ENCODE data around the gene TMEM239.
A peak's percentile ranks its signal among the peaks of the same experiment; 100 is the strongest.

Gene TMEM239

DNA sequence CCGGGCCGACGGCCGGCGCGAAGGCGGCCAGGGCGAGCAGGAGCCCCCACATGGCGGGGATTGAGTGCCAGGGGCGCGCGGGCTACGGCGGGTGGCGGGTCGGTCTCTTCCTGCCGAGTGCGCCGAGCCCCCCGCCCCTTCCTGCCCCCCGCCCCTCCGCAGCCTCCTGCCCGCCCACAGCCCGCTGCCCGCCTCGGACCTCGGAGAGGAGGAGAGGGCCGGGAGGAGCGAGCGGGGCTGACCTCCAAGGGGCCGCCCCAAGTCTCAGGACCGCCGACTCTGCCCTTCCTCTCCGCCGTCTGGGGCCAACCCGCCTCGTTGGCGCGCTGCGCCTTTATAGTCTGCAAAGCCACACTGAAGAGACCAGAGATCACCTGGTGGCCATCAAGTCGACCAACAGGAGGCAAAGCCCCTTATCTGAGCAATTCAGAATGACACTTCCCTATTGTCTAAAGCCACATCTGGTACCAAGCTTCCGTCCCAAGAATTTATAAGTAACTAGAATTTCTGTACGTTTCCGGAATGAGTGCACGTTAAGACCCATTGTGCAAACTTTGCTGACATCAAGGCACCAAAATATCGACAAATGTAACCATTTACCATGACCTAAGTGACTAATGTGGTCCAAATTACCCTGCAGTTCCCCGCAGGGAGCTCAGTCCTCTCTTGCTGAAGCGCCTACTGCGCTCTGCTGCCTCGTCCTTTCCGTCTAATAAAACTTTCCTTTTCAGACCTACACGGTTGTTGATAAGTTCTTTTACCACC lies 15.5 kb upstream of the TMEM239 start, which contains the start of gene CPXM1:
Gene CPXM1 (minus strand): TSS at position 107 of the 765 bp plus-strand sequence. CDS start 55 bp downstream, at position 52.
- Histone ChIP-seq H4K91ac (ENCODE audit: low read length) (peak within 1 kb of the TSS; percentile 96), H2AK5ac (ENCODE audit: low read length, severe bottlenecking) (no peak within 1 kb of the TSS), H3K4me3 (ENCODE audit: insufficient read depth in 1 of 2, low read depth in 1 of 2, low read length in 2 of 2) (peak within 1 kb of the TSS; percentile 63 to 89), H3K4me2 (ENCODE audit: low read length, poor library complexity, severe bottlenecking) (peak within 1 kb of the TSS; percentile 91), H3K27me3 (ENCODE audit: control insufficient read depth in 1 of 2, insufficient read depth in 1 of 2, low read length in 2 of 2) (peaks cover 20 to 46% of the 10 kb centered on the region in 2 experiments), H2BK15ac (ENCODE audit: low read depth, poor library complexity, severe bottlenecking) (peak within 1 kb of the TSS; percentile 12), H3K4me1 (ENCODE audit: control insufficient read depth, insufficient read depth, low read depth, low read length) (peaks cover 27% of the 10 kb centered on the region), H2AFZ (ENCODE audit: low read depth, low read length) (peak within 1 kb of the TSS; percentile 55), H3K79me1 (replicated peaks; ENCODE audit: low read length, poor library complexity, severe bottlenecking) (no peaks in the 10 kb centered on the region), H3K23ac (ENCODE audit: low read length in 2 of 2) (peak within 1 kb of the TSS in 1 of 2 experiments; percentile 36), H2BK5ac (ENCODE audit: low read depth, low read length, poor library complexity, severe bottlenecking) (no peak within 1 kb of the TSS), H3K4ac (ENCODE audit: low read depth in 1 of 2, low read length in 2 of 2) (peak within 1 kb of the TSS in 1 of 2 experiments; percentile 50), H3K36me3 (ENCODE audit: control insufficient read depth in 1 of 2, insufficient read depth in 2 of 2, low read depth in 1 of 2, low read length in 2 of 2) (peaks cover 29 to 31% of the 10 kb centered on the region in 2 experiments), H3K9ac (ENCODE audit: low read length) (peak within 1 kb of the TSS; percentile 85), H3K18ac (ENCODE audit: low read depth in 1 of 2, low read length in 2 of 2) (peak within 1 kb of the TSS; percentile 73 to 89), H3K14ac (ENCODE audit: low read length in 2 of 2) (peak within 1 kb of the TSS in 1 of 2 experiments; percentile 78), H3K9me3 (ENCODE audit: control insufficient read depth, low read length) (no peaks in the 10 kb centered on the region), H4K8ac (ENCODE audit: low read length) (peak within 1 kb of the TSS; percentile 73), H3K27ac (ENCODE audit: low read length, poor library complexity, severe bottlenecking) (no peak within 1 kb of the TSS), H2BK12ac (ENCODE audit: low read length in 2 of 2) (peak within 1 kb of the TSS in 1 of 2 experiments; percentile 1), H2BK120ac (ENCODE audit: low read depth, low read length) (no peak within 1 kb of the TSS)
- DNase-seq, result peak; percentile 22
- WGBS, result 2% methylated on average over 34 of the region's 52 CpGs

DNA sequence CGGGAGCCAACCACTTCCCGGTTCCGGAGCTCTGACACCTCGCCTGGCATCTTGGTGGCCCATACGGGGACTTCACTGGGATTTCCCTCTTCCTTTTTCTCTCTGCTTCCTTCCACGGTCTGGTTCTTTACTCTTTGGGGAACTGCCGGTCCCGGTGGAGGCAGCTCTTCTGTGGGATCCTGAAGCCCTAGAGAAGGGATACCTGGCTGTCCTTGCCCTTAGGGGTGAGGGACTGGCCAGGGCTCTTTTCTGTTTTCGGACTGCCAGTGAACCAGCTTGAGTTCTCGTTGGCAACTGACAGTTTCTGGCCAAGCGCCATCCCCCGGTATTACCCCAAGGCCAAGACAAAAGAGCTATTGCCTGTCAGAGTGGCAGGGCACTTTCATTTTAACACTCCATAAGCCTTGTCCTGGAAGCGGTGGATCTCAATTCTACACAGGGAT lies 14.9 kb upstream of the TMEM239 start:
- no peak for DNase-seq

DNA sequence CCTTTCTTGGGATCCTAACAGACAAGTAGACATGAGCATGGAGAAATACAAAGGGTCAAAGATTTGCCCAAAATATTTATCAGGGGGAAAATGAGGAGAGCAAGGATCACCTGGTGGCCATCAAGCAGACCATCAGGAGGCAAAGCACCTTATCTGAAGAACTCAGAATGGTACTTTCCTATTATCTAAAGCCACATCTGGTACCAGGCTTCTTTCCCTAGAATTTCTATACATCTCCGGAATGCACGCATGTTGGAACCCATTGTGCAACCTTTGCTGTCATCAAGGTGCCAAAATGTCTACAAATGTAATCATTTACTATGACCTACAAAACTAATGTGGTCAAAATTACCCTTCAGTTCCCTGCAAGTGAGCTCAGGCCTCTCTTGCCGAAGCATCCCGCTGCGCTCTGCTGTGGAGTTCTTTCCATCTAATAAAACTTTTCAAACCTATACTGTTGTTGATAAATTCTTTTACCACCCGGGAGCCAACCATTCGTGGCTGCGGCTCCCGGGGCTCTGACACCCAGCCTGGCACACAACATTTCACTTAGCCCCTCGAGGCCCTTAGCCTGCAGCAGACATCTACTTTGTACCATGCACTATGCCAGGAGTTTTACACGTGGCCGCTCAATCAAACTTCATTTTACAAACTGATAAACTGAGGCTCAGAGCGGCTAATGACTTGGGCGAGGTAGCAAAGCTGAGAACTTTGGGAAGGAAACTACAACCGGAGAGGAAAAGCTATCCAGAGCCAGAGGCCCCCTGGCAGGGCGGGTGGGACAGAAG lies 11.9 kb upstream of the TMEM239 start:
- H3K79me1 ChIP-seq (replicated peaks; ENCODE audit: low read length, poor library complexity, severe bottlenecking), result no peaks in the 10 kb centered on the region
- H3K4ac ChIP-seq (ENCODE audit: low read depth in 1 of 2, low read length in 2 of 2), result no peak overlapping the region
- no peak overlapping the region for H2BK5ac ChIP-seq (ENCODE audit: low read depth, low read length, poor library complexity, severe bottlenecking)
- H3K4me1 ChIP-seq (ENCODE audit: control insufficient read depth, insufficient read depth, low read depth, low read length), result peaks cover 25% of the 10 kb centered on the region
- H3K36me3 ChIP-seq (ENCODE audit: control insufficient read depth in 1 of 2, insufficient read depth in 2 of 2, low read depth in 1 of 2, low read length in 2 of 2), result peaks cover 0 to 5% of the 10 kb centered on the region in 2 experiments
- H3K23ac ChIP-seq (ENCODE audit: low read length in 2 of 2), result no peak overlapping the region
- H3K27me3 ChIP-seq (ENCODE audit: control insufficient read depth in 1 of 2, insufficient read depth in 1 of 2, low read length in 2 of 2), result peaks cover 40 to 70% of the 10 kb centered on the region in 2 experiments
- no peak overlapping the region for H3K14ac ChIP-seq (ENCODE audit: low read length in 2 of 2)
- H2BK120ac ChIP-seq (ENCODE audit: low read depth, low read length), result no peak overlapping the region
- no peak overlapping the region for H3K27ac ChIP-seq (ENCODE audit: low read length, poor library complexity, severe bottlenecking)
- no peak overlapping the region for H2AFZ ChIP-seq (ENCODE audit: low read depth, low read length)
- no peak overlapping the region for H3K9ac ChIP-seq (ENCODE audit: low read length)
- H2BK12ac ChIP-seq (ENCODE audit: low read length in 2 of 2), result no peak overlapping the region
- no peak overlapping the region for H3K4me3 ChIP-seq (ENCODE audit: insufficient read depth in 1 of 2, low read depth in 1 of 2, low read length in 2 of 2)
- no peaks in the 10 kb centered on the region for H3K9me3 ChIP-seq (ENCODE audit: control insufficient read depth, low read length)
- no peak overlapping the region for H4K8ac ChIP-seq (ENCODE audit: low read length)
- H2BK15ac ChIP-seq (ENCODE audit: low read depth, poor library complexity, severe bottlenecking), result peak overlapping the region; percentile 4
- H3K18ac ChIP-seq (ENCODE audit: low read depth in 1 of 2, low read length in 2 of 2), result no peak overlapping the region
- no peak overlapping the region for H4K91ac ChIP-seq (ENCODE audit: low read length)
- no peak overlapping the region for H2AK5ac ChIP-seq (ENCODE audit: low read length, severe bottlenecking)
- no peak overlapping the region for H3K4me2 ChIP-seq (ENCODE audit: low read length, poor library complexity, severe bottlenecking)
- no peak for DNase-seq
- WGBS, result 50% methylated on average over 13 of the region's 16 CpGs

More for the DNA sequence above, 14.9 kb upstream of the TMEM239 start:
- Histone ChIP-seq H2BK5ac (ENCODE audit: low read depth, low read length, poor library complexity, severe bottlenecking) (no peak overlapping the region), H3K4me1 (ENCODE audit: control insufficient read depth, insufficient read depth, low read depth, low read length) (peaks cover 30% of the 10 kb centered on the region), H3K9me3 (ENCODE audit: control insufficient read depth, low read length) (no peaks in the 10 kb centered on the region), H3K27ac (ENCODE audit: low read length, poor library complexity, severe bottlenecking) (no peak overlapping the region), H3K9ac (ENCODE audit: low read length) (peak overlapping the region; percentile 48), H3K36me3 (ENCODE audit: control insufficient read depth in 1 of 2, insufficient read depth in 2 of 2, low read depth in 1 of 2, low read length in 2 of 2) (peaks cover 23 to 28% of the 10 kb centered on the region in 2 experiments), H3K4ac (ENCODE audit: low read depth in 1 of 2, low read length in 2 of 2) (no peak overlapping the region), H3K4me3 (ENCODE audit: insufficient read depth in 1 of 2, low read depth in 1 of 2, low read length in 2 of 2) (peak overlapping the region in 1 of 2 experiments; percentile 89), H3K23ac (ENCODE audit: low read length in 2 of 2) (no peak overlapping the region), H3K27me3 (ENCODE audit: control insufficient read depth in 1 of 2, insufficient read depth in 1 of 2, low read length in 2 of 2) (peaks cover 26 to 53% of the 10 kb centered on the region in 2 experiments), H4K8ac (ENCODE audit: low read length) (no peak overlapping the region), H2BK120ac (ENCODE audit: low read depth, low read length) (no peak overlapping the region), H3K14ac (ENCODE audit: low read length in 2 of 2) (no peak overlapping the region), H2BK12ac (ENCODE audit: low read length in 2 of 2) (no peak overlapping the region), H3K4me2 (ENCODE audit: low read length, poor library complexity, severe bottlenecking) (no peak overlapping the region), H3K79me1 (replicated peaks; ENCODE audit: low read length, poor library complexity, severe bottlenecking) (no peaks in the 10 kb centered on the region), H2AK5ac (ENCODE audit: low read length, severe bottlenecking) (no peak overlapping the region), H3K18ac (ENCODE audit: low read depth in 1 of 2, low read length in 2 of 2) (no peak overlapping the region), H2AFZ (ENCODE audit: low read depth, low read length) (no peak overlapping the region), H2BK15ac (ENCODE audit: low read depth, poor library complexity, severe bottlenecking) (no peak overlapping the region), H4K91ac (ENCODE audit: low read length) (no peak overlapping the region)
- 11% methylated on average over 13 of the region's 13 CpGs for WGBS

Data from mesenchymal stem cell (in vitro differentiated cells and primary cell).